Right lobe of liver (tissue), 4 donors: ENCODE results near the gene ZSCAN1.

Experiments used
- POLR2A ChIP-seq: fragments of 450-650 bp; IDR thresholded peaks from one replicate; pipeline ENCODE4 v1.6.1; 2017; ENCODE audit warnings: antibody characterized with exemption, mild to moderate bottlenecking
- TF ChIP-seq, protein P1 (sequence below), 4 donors: fragments of 200-600 bp in 3 of 4; fragments of 450-650 bp in 1 of 4; IDR thresholded peaks; one replicate each; pipeline versions ENCODE4 v1.5.1 to v1.8.0; 2016 to 2022; ENCODE audit warnings: antibody characterized with exemption in 4 of 4, mild to moderate bottlenecking in 2 of 4
- donor health status: DM: no; HTN: no; CAD: no.
- donor health status: DM: no; HTN: no; CAD: no.
- donor health status: DM: no; HTN: yes; CAD: no.

DNA sequence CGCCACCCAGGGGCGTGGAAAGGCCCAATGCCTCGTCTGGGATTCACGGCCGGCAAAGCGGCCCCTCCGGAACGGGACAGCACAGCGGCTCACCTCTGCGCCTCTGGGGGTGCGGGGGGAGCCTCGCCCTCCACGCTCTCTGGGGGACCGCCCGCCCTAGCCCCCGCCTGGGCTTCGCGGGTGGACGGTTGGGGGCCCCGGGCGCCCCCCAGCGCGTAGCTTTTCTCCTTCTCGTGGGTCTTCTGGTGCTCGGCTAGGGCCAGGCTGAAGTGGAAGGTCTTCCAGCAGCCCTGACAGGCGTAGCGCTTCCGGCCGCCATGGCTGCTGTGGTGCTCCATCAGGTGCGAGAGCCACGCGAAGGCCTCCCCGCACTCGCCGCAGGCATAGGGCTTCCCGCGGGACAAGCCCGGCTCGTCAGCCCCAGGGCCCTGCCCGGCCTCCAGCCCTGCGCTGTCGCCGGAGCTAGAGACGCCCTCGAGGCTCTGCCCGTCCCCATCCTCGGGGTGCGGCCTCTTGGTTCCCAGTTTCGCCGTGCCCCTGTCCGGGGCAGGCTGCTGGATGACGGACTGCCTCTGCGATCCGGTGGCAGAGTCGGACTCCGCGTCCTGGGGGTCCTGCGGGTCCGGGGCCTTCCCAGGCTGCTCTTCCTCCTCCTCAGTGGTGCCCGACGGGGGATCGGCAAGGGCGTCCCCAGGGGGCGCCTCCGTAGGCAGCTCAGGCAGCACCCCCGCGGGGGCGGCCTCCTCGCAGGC is 50.9 kb downstream of the ZSCAN1 start:
- TF ChIP-seq, protein P1, sequence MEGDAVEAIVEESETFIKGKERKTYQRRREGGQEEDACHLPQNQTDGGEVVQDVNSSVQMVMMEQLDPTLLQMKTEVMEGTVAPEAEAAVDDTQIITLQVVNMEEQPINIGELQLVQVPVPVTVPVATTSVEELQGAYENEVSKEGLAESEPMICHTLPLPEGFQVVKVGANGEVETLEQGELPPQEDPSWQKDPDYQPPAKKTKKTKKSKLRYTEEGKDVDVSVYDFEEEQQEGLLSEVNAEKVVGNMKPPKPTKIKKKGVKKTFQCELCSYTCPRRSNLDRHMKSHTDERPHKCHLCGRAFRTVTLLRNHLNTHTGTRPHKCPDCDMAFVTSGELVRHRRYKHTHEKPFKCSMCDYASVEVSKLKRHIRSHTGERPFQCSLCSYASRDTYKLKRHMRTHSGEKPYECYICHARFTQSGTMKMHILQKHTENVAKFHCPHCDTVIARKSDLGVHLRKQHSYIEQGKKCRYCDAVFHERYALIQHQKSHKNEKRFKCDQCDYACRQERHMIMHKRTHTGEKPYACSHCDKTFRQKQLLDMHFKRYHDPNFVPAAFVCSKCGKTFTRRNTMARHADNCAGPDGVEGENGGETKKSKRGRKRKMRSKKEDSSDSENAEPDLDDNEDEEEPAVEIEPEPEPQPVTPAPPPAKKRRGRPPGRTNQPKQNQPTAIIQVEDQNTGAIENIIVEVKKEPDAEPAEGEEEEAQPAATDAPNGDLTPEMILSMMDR (IDR thresholded peaks at IDR 0.05), result no peak
- TF ChIP-seq POLR2A, result no peak
